CD8-positive, alpha-beta memory T cell (primary cell): Measurements from ENCODE around the gene WWTR1. TPM values are rescaled to one million over a fixed set of nuclear protein-coding genes. Genes with fewer than 3 reads are reported as not detected.

Experiments
- CTCF ChIA-PET: fragments of 350-600 bp; sonication (Branson Sonifier 250); formaldehyde crosslinking; loops from one replicate; lab custom pipeline; 2021; ENCODE audit warnings: antibody characterized with exemption; lab: Charles Lee
- POLR2A ChIA-PET: fragments of 350-600 bp; sonication (Branson Sonifier 250); formaldehyde crosslinking; loops from one replicate; lab custom pipeline; 2021; ENCODE audit warnings: antibody characterized with exemption; lab: Charles Lee
- DNase-seq, 5 donors: peaks; one replicate each; pipeline versions ENCODE4 v3.0.0 to v3.0.0-alpha.2; 2020 to 2022; ENCODE audit warnings: mixed read lengths in 1 of 5
- H3K27ac ChIP-seq: one replicate; pipeline ENCODE4 v1.7.0; 2013; ENCODE audit warnings: low read depth, mild to moderate bottlenecking, low read length, moderate library complexity
- H3K27me3 ChIP-seq: 2 replicates; pipeline ENCODE4 v1.7.0; 2013; ENCODE audit warnings: low read length, mild to moderate bottlenecking; ENCODE audit not compliant: insufficient read depth, poor library complexity, severe bottlenecking
- H3K36me3 ChIP-seq: 2 replicates; pipeline ENCODE4 v1.7.0; 2013; ENCODE audit warnings: mild to moderate bottlenecking, low read length, moderate library complexity; ENCODE audit not compliant: insufficient read depth
- H3K4me1 ChIP-seq: 2 replicates; pipeline ENCODE4 v1.7.0; 2013; ENCODE audit warnings: mild to moderate bottlenecking, low read length, moderate library complexity; ENCODE audit not compliant: insufficient read depth
- H3K4me3 ChIP-seq: 2 replicates; pipeline ENCODE4 v1.7.0; 2013; ENCODE audit warnings: mild to moderate bottlenecking, low read length
- H3K9me3 ChIP-seq: 2 replicates; pipeline ENCODE4 v1.7.0; 2013; ENCODE audit warnings: mild to moderate bottlenecking, low read length
- H3K27ac Mint-ChIP-seq, 8 donors: one replicate each; pipeline ENCODE4 v1.8.0; 2020 to 2021; ENCODE audit warnings: mixed read lengths in 8 of 8, mild to moderate bottlenecking in 6 of 8, inconsistent platforms in 3 of 8, moderate library complexity in 3 of 8
- H3K27me3 Mint-ChIP-seq, 2 donors: one replicate each; pipeline ENCODE4 v1.8.0; 2020 to 2021; ENCODE audit warnings: mixed read lengths in 2 of 2, mild to moderate bottlenecking in 1 of 2, moderate library complexity in 1 of 2
- H3K36me3 Mint-ChIP-seq, 3 donors: one replicate each; pipeline ENCODE4 v1.8.0; 2020 to 2021; ENCODE audit warnings: mixed read lengths in 3 of 3, inconsistent platforms in 1 of 3, mild to moderate bottlenecking in 1 of 3
- H3K4me1 Mint-ChIP-seq, 3 donors: one replicate each; pipeline ENCODE4 v1.8.0; 2020 to 2021; ENCODE audit warnings: mixed read lengths in 3 of 3, inconsistent platforms in 1 of 3, mild to moderate bottlenecking in 1 of 3
- H3K4me3 Mint-ChIP-seq, 7 donors: one replicate each; pipeline ENCODE4 v1.8.0; 2020 to 2021; ENCODE audit warnings: mixed read lengths in 7 of 7, mild to moderate bottlenecking in 6 of 7, moderate library complexity in 4 of 7, inconsistent platforms in 2 of 7
- H3K9me3 Mint-ChIP-seq, 5 donors: one replicate each; pipeline ENCODE4 v1.8.0; 2020 to 2022; ENCODE audit warnings: mixed read lengths in 5 of 5, mild to moderate bottlenecking in 3 of 5, moderate library complexity in 2 of 5, inconsistent platforms in 1 of 5
- polyA plus RNA-seq: library from polyadenylated mRNA; unstranded; fragments of 300-500 nt; fragmentation: Illumina TruSeq; gene quantifications from one replicate; pipeline ENCODE4 v1.2.3, GENCODE V29; 2021
- total RNA-seq, 2 experiments: library from RNA; stranded (reverse); gene quantifications; one replicate each; pipeline ENCODE4 v1.2.3, GENCODE V29; 2021

Gene WWTR1
- total and polyA plus RNA-seq, 3 experiments from 2014 or later, result 0.60 to 1.9 (median 0.98) TPM

DNA sequence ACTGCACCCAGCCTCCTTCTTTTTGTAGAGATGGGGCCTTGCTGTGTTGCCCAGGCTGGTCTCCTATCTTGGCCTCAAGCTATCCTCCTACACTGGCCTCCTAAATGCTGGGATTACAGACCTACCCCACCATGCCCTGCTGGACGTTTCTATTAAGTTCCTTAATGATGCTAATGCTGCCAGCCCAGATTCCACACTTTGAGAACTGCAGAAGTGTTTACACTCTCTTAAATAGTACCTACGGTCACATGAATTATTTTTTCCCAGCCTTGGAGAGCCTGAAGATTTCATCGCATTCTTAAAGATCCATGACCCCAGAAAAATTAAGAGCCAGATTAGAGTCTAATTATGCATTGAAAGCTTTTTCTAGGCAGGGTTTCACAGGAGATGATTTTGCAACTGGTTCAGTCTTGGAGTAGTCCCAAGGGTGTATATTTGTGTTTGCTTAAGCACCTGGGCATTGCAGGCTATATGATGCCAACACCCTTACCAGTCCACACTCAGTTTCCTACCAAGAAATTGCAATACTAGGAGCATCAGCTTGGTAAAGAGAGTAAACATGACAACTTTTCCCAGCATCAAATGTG, 146.7 kb downstream of the WWTR1 start:
- H3K36me3 ChIP-seq, result no peaks in the 10 kb centered on the region
- no peaks in the 10 kb centered on the region for H3K9me3 ChIP-seq
- CTCF ChIA-PET, result no interaction called here
- no peak overlapping the region for H3K4me3 ChIP-seq
- Mint-ChIP-seq H3K9me3 (no peaks in the 10 kb centered on the region), H3K4me3 (no peak overlapping the region), H3K27me3 (peaks cover 7 to 25% of the 10 kb centered on the region in 2 donors), H3K27ac (no peak overlapping the region), H3K4me1 (peaks cover 10 to 17% (median 16%) of the 10 kb centered on the region in 3 donors), H3K36me3 (no peaks in the 10 kb centered on the region)
- H3K27me3 ChIP-seq, result no peaks in the 10 kb centered on the region
- POLR2A ChIA-PET, result no interaction called here
- no peaks in the 10 kb centered on the region for H3K4me1 ChIP-seq
- H3K27ac ChIP-seq, result no peak overlapping the region
- no peak for DNase-seq

DNA sequence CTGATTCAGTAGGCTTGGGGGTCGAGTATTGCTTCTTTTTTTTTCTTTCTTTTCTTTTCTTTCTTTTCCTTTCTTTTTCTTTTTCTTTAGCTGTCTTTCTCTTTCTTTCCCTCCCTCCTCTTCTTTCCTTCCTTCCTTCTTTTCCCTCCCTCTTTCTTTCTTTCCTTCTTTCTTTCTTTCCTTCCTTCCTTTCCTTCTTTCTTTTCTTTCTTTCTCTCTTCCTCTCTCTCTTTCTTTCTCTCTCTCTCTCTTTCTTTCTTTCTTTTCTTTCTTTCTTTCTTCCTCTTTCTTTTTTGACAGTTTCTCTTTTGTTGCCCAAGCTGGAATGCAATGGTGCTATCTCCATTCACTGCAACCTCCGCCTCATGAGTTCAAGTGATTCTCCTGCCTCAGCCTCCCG, 147.3 kb downstream of the WWTR1 start:
- Mint-ChIP-seq H3K4me3 (no peak overlapping the region), H3K9me3 (no peaks in the 10 kb centered on the region), H3K36me3 (no peaks in the 10 kb centered on the region), H3K27me3 (peaks cover 7 to 25% of the 10 kb centered on the region in 2 donors), H3K4me1 (peaks cover 10 to 17% (median 16%) of the 10 kb centered on the region in 3 donors), H3K27ac (no peak overlapping the region)
- ChIA-PET CTCF (interaction anchor here (1.7 kb wide), 1 partner anchor 261 kb away, joined by 5 read pairs; no protein-coding TSS in a partner anchor), POLR2A (no interaction called here)
- H3K9me3 ChIP-seq, result no peaks in the 10 kb centered on the region
- no peak overlapping the region for H3K27ac ChIP-seq
- H3K4me1 ChIP-seq, result no peaks in the 10 kb centered on the region
- DNase-seq, result no peak
- no peak overlapping the region for H3K4me3 ChIP-seq
- H3K36me3 ChIP-seq, result no peaks in the 10 kb centered on the region
- no peaks in the 10 kb centered on the region for H3K27me3 ChIP-seq

DNA sequence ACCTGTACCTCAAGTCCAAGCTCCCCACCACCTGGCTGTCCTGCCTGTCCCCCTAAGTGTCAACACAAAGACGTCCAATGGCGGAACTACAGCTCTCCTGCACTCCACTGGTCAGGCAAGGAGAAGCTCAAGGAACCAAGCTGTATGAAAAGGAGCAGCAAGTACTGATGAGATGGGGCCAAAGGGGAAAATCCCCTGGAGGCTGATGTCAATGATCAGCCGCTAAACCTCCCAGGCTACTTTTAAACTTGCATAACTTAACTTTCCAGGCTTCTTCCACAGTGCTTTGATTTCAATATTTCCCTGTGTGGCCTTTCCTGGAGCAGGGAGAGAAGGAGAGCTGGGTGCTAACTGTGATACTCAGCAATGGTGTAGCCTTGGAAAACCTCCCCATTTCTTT, 148.3 kb downstream of the WWTR1 start:
- POLR2A ChIA-PET, result no interaction called here
- H3K9me3 ChIP-seq, result no peaks in the 10 kb centered on the region
- Mint-ChIP-seq H3K27ac (no peak overlapping the region), H3K4me3 (no peak overlapping the region), H3K36me3 (no peaks in the 10 kb centered on the region), H3K9me3 (no peaks in the 10 kb centered on the region), H3K27me3 (peaks cover 7 to 29% of the 10 kb centered on the region in 2 donors), H3K4me1 (peaks cover 10 to 17% (median 16%) of the 10 kb centered on the region in 3 donors)
- no peaks in the 10 kb centered on the region for H3K4me1 ChIP-seq
- no peak for DNase-seq
- H3K4me3 ChIP-seq, result no peak overlapping the region
- CTCF ChIA-PET, result interaction anchor here (0.8 to 1.7 kb wide), 2 partner anchors 262 to 299 kb away, joined by 3 to 5 read pairs; no protein-coding TSS in a partner anchor
- H3K27me3 ChIP-seq, result no peaks in the 10 kb centered on the region
- no peak overlapping the region for H3K27ac ChIP-seq
- H3K36me3 ChIP-seq, result no peaks in the 10 kb centered on the region

DNA sequence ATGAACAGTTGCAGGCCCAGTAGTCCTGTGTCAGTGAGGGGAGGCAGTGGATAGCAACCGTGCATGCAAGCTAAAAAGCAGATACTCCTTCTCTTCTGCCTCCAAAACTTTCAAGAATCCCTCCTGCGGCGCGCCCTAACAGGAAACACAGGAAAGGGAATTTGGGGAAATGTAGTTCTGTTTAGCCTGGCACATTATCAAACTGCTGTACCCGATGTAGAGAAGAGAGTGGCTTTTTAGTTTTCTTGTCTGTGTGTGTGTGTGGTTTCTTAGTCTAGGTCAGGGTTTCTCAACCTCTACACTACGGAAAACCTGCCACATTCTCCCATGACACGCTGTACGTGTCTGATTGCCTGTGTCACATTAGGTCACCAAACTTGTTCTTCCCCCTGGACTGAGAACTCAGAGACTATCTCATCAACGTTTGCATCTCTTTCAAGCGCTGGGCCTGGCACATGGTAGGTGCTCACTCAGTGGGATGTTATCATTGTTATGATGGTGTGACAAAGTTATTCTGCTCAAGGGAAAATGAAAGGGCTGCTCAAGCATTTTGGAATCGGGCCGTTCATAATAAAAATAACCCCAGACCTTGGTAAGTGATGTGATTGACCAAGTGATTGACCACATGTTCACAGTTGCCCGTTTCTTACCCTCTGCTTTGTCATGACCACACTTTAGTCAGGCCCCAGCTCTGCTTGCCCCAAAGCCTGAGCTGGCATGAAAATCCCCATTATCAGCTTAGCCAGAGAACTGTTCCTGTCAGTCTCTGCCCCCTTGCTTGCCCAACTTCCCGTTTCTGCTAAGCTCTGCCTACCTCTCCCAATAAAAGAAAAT, 150.1 kb downstream of the WWTR1 start:
- peaks cover 10 to 16% (median 16%) of the 10 kb centered on the region in 3 donors for H3K4me1 Mint-ChIP-seq
- no peaks in the 10 kb centered on the region for H3K9me3 ChIP-seq
- CTCF ChIA-PET, result no interaction called here

DNA sequence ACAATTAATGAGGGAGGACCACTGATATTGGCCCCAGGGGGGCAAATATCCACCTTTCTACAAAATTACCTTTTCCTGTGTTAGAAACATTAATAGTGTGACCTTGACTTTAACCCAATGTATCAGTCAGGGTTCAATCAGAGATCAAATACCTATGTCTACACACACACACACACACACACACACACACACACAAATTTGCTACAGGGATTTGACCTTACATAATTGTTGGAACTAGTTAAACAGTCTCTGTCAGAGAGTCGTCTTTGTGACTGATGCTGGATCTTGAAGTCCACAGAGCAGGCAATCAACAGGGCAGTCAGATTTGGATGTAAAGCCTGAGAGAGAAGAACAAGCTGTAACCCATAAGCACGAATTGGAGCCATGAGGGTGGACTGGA, 150.9 kb downstream of the WWTR1 start:
- Histone ChIP-seq H3K9me3 (no peaks in the 10 kb centered on the region), H3K36me3 (no peaks in the 10 kb centered on the region), H3K4me3 (no peak overlapping the region), H3K4me1 (no peaks in the 10 kb centered on the region), H3K27ac (no peak overlapping the region), H3K27me3 (no peaks in the 10 kb centered on the region)
- no peak overlapping the region for H3K4me3 Mint-ChIP-seq
- CTCF ChIA-PET, result no interaction called here
- no peaks in the 10 kb centered on the region for H3K36me3 Mint-ChIP-seq
- peaks cover 6 to 9% (median 9%) of the 10 kb centered on the region in 3 donors for H3K4me1 Mint-ChIP-seq
- no peak for DNase-seq
- POLR2A ChIA-PET, result no interaction called here
- no peaks in the 10 kb centered on the region for H3K9me3 Mint-ChIP-seq
- no peak overlapping the region for H3K27ac Mint-ChIP-seq
- peaks cover 3 to 19% of the 10 kb centered on the region in 2 donors for H3K27me3 Mint-ChIP-seq

More for the DNA sequence above, 150.1 kb downstream of the WWTR1 start:
- H3K36me3 Mint-ChIP-seq, result no peaks in the 10 kb centered on the region
- Histone ChIP-seq H3K27ac (no peak overlapping the region), H3K4me1 (no peaks in the 10 kb centered on the region), H3K36me3 (no peaks in the 10 kb centered on the region), H3K27me3 (no peaks in the 10 kb centered on the region), H3K4me3 (no peak overlapping the region)
- DNase-seq, result no peak
- peaks cover 7 to 26% of the 10 kb centered on the region in 2 donors for H3K27me3 Mint-ChIP-seq
- POLR2A ChIA-PET, result no interaction called here
- peak overlapping the region in 1 of 8 donors; percentile 56 for H3K27ac Mint-ChIP-seq
- peak overlapping the region in 4 of 7 donors; percentile 13 to 30 (median 22) for H3K4me3 Mint-ChIP-seq
- H3K9me3 Mint-ChIP-seq, result no peaks in the 10 kb centered on the region

DNA sequence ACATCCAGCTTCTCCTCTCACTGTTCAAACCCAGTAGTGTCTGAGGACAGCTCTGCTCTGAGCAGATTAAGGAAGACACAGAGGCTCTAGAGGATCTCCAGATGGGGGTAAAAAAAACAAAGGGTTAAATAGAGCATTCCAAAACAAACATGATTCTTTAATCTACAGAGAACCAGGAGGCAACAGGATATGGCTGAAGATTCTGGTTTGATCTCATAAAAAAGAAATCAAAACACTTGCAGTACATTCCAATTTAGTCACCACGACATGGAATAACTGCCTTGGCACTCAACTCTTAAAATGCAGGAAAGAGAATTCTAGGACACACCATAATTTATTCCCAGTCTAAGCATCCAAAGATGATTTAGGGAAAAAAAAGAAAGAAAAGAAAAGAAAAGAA, 151.3 kb downstream of the WWTR1 start:
- Mint-ChIP-seq H3K4me3 (no peak overlapping the region), H3K4me1 (peaks cover 6 to 9% (median 9%) of the 10 kb centered on the region in 3 donors), H3K27me3 (peaks cover 3 to 19% of the 10 kb centered on the region in 2 donors), H3K9me3 (no peaks in the 10 kb centered on the region), H3K36me3 (no peaks in the 10 kb centered on the region), H3K27ac (peak overlapping the region in 2 of 8 donors; percentile 11 to 47)
- POLR2A ChIA-PET, result no interaction called here
- Histone ChIP-seq H3K9me3 (no peaks in the 10 kb centered on the region), H3K4me1 (no peaks in the 10 kb centered on the region), H3K4me3 (no peak overlapping the region), H3K27me3 (no peaks in the 10 kb centered on the region), H3K27ac (no peak overlapping the region), H3K36me3 (no peaks in the 10 kb centered on the region)
- CTCF ChIA-PET, result no interaction called here
- DNase-seq, result no peak

DNA sequence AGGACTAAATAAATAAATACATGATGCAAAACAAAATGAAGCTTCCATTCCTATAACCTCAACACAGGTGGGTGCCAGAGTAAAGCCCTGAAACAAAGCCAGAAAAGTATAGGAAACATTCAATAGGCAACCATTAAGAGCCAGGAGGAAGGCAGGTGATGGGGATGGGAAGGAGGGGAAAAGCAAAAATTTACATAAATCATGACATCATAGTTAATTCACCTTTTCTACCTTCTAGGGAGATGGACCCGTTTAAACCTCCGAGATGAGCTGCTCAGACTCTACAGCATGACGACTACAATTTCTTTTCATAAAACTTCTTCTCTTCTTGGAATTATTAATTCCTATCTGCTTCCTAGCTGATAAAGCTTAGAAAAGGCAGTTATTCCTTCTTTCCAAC, 155.4 kb downstream of the WWTR1 start:
- H3K9me3 ChIP-seq, result no peaks in the 10 kb centered on the region
- no peaks in the 10 kb centered on the region for H3K36me3 ChIP-seq
- Mint-ChIP-seq H3K9me3 (no peaks in the 10 kb centered on the region), H3K36me3 (no peaks in the 10 kb centered on the region), H3K4me1 (peaks cover 0 to under 1% (median 0%) of the 10 kb centered on the region in 3 donors), H3K27ac (no peak overlapping the region), H3K4me3 (no peak overlapping the region), H3K27me3 (peaks cover 0 to 12% of the 10 kb centered on the region in 2 donors)
- no peaks in the 10 kb centered on the region for H3K27me3 ChIP-seq
- CTCF ChIA-PET, result no interaction called here
- no peak for DNase-seq
- no peaks in the 10 kb centered on the region for H3K4me1 ChIP-seq
- no peak overlapping the region for H3K27ac ChIP-seq
- H3K4me3 ChIP-seq, result no peak overlapping the region
- POLR2A ChIA-PET, result no interaction called here

DNA sequence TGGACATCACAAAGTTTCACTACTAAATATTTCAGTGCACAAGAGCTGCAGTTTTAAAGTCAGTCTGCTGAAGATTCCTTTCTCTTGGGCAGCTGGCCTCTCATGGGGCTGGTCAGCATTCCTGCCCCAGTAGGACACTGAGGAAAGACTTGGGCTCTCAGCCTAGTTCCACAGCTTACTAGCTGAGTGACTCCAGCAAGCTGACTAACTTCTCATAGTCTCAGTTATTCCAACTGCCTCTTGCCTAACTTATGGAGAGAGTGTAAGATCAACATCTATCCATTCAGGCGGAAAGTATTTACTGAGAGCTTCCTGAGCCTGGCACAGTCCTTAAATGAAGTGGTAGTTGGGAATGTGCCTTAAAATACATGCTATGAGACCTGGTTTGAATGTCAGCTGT, 156.3 kb downstream of the WWTR1 start:
- H3K4me3 ChIP-seq, result no peak overlapping the region
- ChIA-PET CTCF (no interaction called here), POLR2A (no interaction called here)
- no peak overlapping the region for H3K27ac ChIP-seq
- H3K9me3 ChIP-seq, result no peaks in the 10 kb centered on the region
- Mint-ChIP-seq H3K36me3 (no peaks in the 10 kb centered on the region), H3K27ac (no peak overlapping the region), H3K9me3 (no peaks in the 10 kb centered on the region), H3K4me1 (no peaks in the 10 kb centered on the region), H3K27me3 (peaks cover 0 to 10% of the 10 kb centered on the region in 2 donors), H3K4me3 (no peak overlapping the region)
- H3K36me3 ChIP-seq, result no peaks in the 10 kb centered on the region
- no peaks in the 10 kb centered on the region for H3K27me3 ChIP-seq
- no peaks in the 10 kb centered on the region for H3K4me1 ChIP-seq
- DNase-seq, result no peak
